ENCODE results near the gene DNAH9. TPM values are rescaled to one million over a fixed set of nuclear protein-coding genes. Genes with fewer than 3 reads are reported as not detected.

Gene DNAH9
- total and polyA plus RNA-seq, 4 donors: under 0.01 to 0.09 TPM; not detected in 2

GRCh38 chr17:11557727-11558452 is 40.4 kb upstream of the DNAH9 start:
- Histone ChIP-seq H3K36me3 (ENCODE audit: control insufficient read depth in 4 of 4, insufficient read depth in 3 of 4, low read depth in 1 of 4, low read length in 3 of 4) (no peaks in the 10 kb centered on the region), H3K9ac (ENCODE audit: low read depth in 1 of 2, low read length in 2 of 2) (no peak overlapping the region), H3K9me3 (ENCODE audit: control insufficient read depth in 4 of 4, low read length in 3 of 4) (no peaks in the 10 kb centered on the region), H3K4me1 (ENCODE audit: control insufficient read depth in 4 of 4, insufficient read depth in 4 of 4, low read length in 3 of 4) (no peaks in the 10 kb centered on the region), H3K27ac (ENCODE audit: low read depth in 1 of 2, low read length in 2 of 2) (no peak overlapping the region), H3K27me3 (ENCODE audit: control insufficient read depth in 4 of 4, insufficient read depth in 4 of 4, low read length in 3 of 4) (peaks cover 0 to 4% (median 0%) of the 10 kb centered on the region in 4 donors), H3K4me3 (ENCODE audit: low read depth in 1 of 3, low read length in 3 of 3) (no peak overlapping the region)
- TF ChIP-seq JUND (IDR thresholded peaks at IDR 0.05): no peak
- no peak for TF ChIP-seq RXRA (IDR thresholded peaks at IDR 0.05)
- no peak for TF ChIP-seq FOXA2 (IDR thresholded peaks at IDR 0.05)
- TF ChIP-seq YY1 (IDR thresholded peaks at IDR 0.05): no peak
- no peak for TF ChIP-seq GABPA (IDR thresholded peaks at IDR 0.05 in 1 of 2, conservative IDR thresholded peaks at IDR 0.05 in 1 of 2)
- no peak for TF ChIP-seq ATF3 (IDR thresholded peaks at IDR 0.05)
- no peak for TF ChIP-seq HNF4A (conservative IDR thresholded peaks at IDR 0.05)
- TF ChIP-seq REST (IDR thresholded peaks at IDR 0.05): no peak
- TF ChIP-seq MAX (IDR thresholded peaks at IDR 0.05): no peak
- no peak for TF ChIP-seq NR2F2 (IDR thresholded peaks at IDR 0.05)
- no peak for TF ChIP-seq RAD21 (IDR thresholded peaks at IDR 0.05)
- 86% methylated on average over 46 of the region's 46 CpGs for WGBS
- no peak for DNase-seq (ENCODE audit: low spot score)

- 85% methylated on average over 10 of the region's 10 CpGs for WGBS
- Histone ChIP-seq H3K27me3 (ENCODE audit: control insufficient read depth in 4 of 4, insufficient read depth in 4 of 4, low read length in 3 of 4) (peaks cover 0 to 4% (median 0%) of the 10 kb centered on the region in 4 donors), H3K9me3 (ENCODE audit: control insufficient read depth in 4 of 4, low read length in 3 of 4) (no peaks in the 10 kb centered on the region), H3K4me3 (ENCODE audit: low read depth in 1 of 3, low read length in 3 of 3) (no peak overlapping the region), H3K9ac (ENCODE audit: low read depth in 1 of 2, low read length in 2 of 2) (no peak overlapping the region), H3K4me1 (ENCODE audit: control insufficient read depth in 4 of 4, insufficient read depth in 4 of 4, low read length in 3 of 4) (no peaks in the 10 kb centered on the region), H3K36me3 (ENCODE audit: control insufficient read depth in 4 of 4, insufficient read depth in 3 of 4, low read depth in 1 of 4, low read length in 3 of 4) (no peaks in the 10 kb centered on the region), H3K27ac (ENCODE audit: low read depth in 1 of 2, low read length in 2 of 2) (no peak overlapping the region)
- no peak for DNase-seq (ENCODE audit: low spot score)
- TF ChIP-seq SP1 (IDR thresholded peaks at IDR 0.05) (no peak), HNF4G (IDR thresholded peaks at IDR 0.05) (no peak), FOXA1 (IDR thresholded peaks at IDR 0.05) (no peak), RAD21 (IDR thresholded peaks at IDR 0.05) (no peak), MAX (IDR thresholded peaks at IDR 0.05) (no peak), EGR1 (IDR thresholded peaks at IDR 0.05; ENCODE audit: low read depth in 2 of 2) (no peak), TAF1 (conservative IDR thresholded peaks at IDR 0.05) (no peak), JUND (IDR thresholded peaks at IDR 0.05) (no peak), GABPA (IDR thresholded peaks at IDR 0.05 in 1 of 2, conservative IDR thresholded peaks at IDR 0.05 in 1 of 2) (no peak), ATF3 (IDR thresholded peaks at IDR 0.05) (no peak), RXRA (IDR thresholded peaks at IDR 0.05) (no peak), FOXA2 (IDR thresholded peaks at IDR 0.05) (no peak)
Measured at GRCh38 chr17:11558681-11559234, 39.5 kb upstream of the DNAH9 start.

All from liver (tissue), 9 donors.